Measurements from ENCODE around the gene MYBBP1A. TPM values are rescaled to one million over a fixed set of nuclear protein-coding genes. Genes with fewer than 3 reads are reported as not detected.
A peak's percentile ranks its signal among the peaks of the same experiment; 100 is the strongest.

Gene MYBBP1A
- total and polyA plus RNA-seq, 2 of the 8 experiments (the other 6 are each of a cell fraction or from before 2014, with no cell fraction given) = 46.8 to 151 TPM

DNA sequence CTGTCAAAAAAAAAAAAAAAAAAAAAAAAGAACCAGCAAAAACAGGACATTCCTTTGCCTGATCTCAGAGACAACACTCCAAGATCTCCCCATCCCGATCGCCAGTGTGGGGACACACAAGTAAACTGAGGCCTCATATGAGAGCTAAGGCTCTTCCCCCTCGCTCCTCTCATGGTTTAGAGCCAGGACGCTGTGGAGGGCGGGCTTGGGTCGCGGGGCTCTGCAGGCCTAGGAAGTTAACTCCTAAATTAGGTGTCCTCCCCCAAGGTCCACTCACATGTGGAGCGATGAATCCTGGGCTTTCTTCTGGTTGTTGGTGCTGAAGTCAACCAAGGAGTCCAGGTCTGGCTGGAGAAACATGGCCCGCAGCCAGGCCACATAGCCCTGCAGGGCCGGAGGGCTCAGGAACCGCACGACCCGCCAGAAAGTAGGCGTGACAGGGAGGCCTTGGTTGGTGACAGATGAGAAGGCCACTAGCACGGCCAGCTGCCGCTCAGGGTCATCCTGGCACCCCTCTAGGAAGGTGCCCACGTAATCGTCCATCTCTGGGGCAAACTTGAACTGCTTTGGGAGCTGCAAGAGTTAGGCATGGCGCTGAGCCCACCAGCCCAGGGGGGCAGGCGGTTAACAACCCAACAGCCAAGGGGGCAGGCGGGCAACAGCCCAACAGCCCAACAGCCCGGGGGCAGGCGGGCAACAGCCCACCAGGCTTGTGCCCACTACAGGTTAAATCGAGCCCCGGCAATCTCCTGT is 5.2 kb downstream of the MYBBP1A start:
- Histone ChIP-seq H3K36me3 (ENCODE audit: control insufficient read depth in 2 of 4, insufficient read depth in 4 of 4, low read length in 3 of 4) (peaks cover 53 to 83% (median 68%) of the 10 kb centered on the region in 4 experiments), H2BK5ac (ENCODE audit: low read depth, low read length) (no peak overlapping the region), H3K56ac (replicated peaks; ENCODE audit: insufficient read length, low read depth, low read length) (no peak overlapping the region), H3K79me1 (ENCODE audit: low read depth, low read length) (peaks cover 13% of the 10 kb centered on the region), H3K4me1 (replicated peaks in 1 of 4; ENCODE audit: control insufficient read depth in 3 of 4, insufficient read depth in 4 of 4, low read length in 3 of 4) (peaks cover 0 to 8% (median 5%) of the 10 kb centered on the region in 4 experiments; a peak in 4 of 7 replicates), H4K91ac (replicated peaks; ENCODE audit: insufficient read length, low read length) (no peak overlapping the region), H4K5ac (ENCODE audit: insufficient read length, low read depth, low read length) (no peak overlapping the region), H3K27ac (ENCODE audit: low read depth, low read length) (no peak overlapping the region), H3K14ac (ENCODE audit: insufficient read length) (no peak overlapping the region), H3K4ac (replicated peaks; ENCODE audit: insufficient read length, low read depth, low read length) (no peak overlapping the region), H3K4me3 (ENCODE audit: extremely low read depth in 1 of 4, insufficient read depth in 2 of 4, low read depth in 3 of 4, low read length in 4 of 4) (no peak overlapping the region), H3K4me2 (ENCODE audit: insufficient read depth in 1 of 2, low read depth in 2 of 2, low read length in 2 of 2) (no peak overlapping the region), H2AK5ac (ENCODE audit: low read depth, low read length) (no peak overlapping the region), H2BK15ac (ENCODE audit: low read length) (no peak overlapping the region), H2BK20ac (ENCODE audit: low read length) (no peak overlapping the region), H3K18ac (ENCODE audit: extremely low read depth, low read length) (no peak overlapping the region), H2BK120ac (replicated peaks; ENCODE audit: low read depth, low read length) (no peak overlapping the region), H3K79me2 (ENCODE audit: control insufficient read depth in 1 of 2, insufficient read depth in 2 of 2, low read length in 2 of 2) (peaks cover 0 to 19% of the 10 kb centered on the region in 2 experiments; a peak in 3 of 4 replicates), H2AFZ (ENCODE audit: low read length) (no peak overlapping the region), H3K23me2 (ENCODE audit: low read depth, low read length) (peaks cover 10% of the 10 kb centered on the region; the same call in 1 of the 2 replicates), H3K27me3 (replicated peaks in 1 of 4; ENCODE audit: control insufficient read depth in 3 of 4, extremely low read depth in 1 of 4, insufficient read depth in 3 of 4, low read length in 3 of 4) (no peaks in the 10 kb centered on the region), H4K20me1 (replicated peaks in 1 of 2; ENCODE audit: control insufficient read depth in 1 of 2, insufficient read depth in 2 of 2, low read length in 2 of 2) (peaks cover 9 to 16% of the 10 kb centered on the region in 2 experiments), H3K9me3 (ENCODE audit: insufficient read depth in 2 of 2, low read depth in 1 of 2, low read length in 1 of 2) (no peaks in the 10 kb centered on the region), H3K23ac (ENCODE audit: insufficient read length) (no peak overlapping the region), H4K8ac (ENCODE audit: extremely low read depth, insufficient read depth, low read length) (peak overlapping the region; percentile 28; the same call in 1 of the 2 replicates), H3K9ac (replicated peaks in 1 of 4; ENCODE audit: extremely low read depth in 1 of 4, low read depth in 3 of 4, low read length in 3 of 4) (no peak overlapping the region), H2BK12ac (ENCODE audit: low read depth, low read length) (no peak overlapping the region)
- CTCF ChIA-PET (ENCODE audit: partially characterized antibody) = interaction anchor here (0.6 to 3.2 kb wide), 10 partner anchors 8 to 306 kb away, joined by 3 to 15 read pairs (median 4); no protein-coding TSS in a partner anchor
- 91% methylated on average over 24 of the region's 25 CpGs; no CpG with 5 or more reads in 1 of the 2 experiments for WGBS, 2 experiments (ENCODE audit: extremely low coverage in 1 of 2, insufficient coverage in 1 of 2, insufficient read length in 1 of 2, insufficient replicate concordance in 2 of 2, low coverage in 1 of 2, low lambda C conversion rate in 2 of 2, missing lambda C conversion rate in 1 of 2)
- DNase-seq (ENCODE audit: low read depth in 1 of 2, low spot score in 2 of 2) (no peak), FAIRE-seq (no peak)
- POLR2A ChIA-PET (ENCODE audit: partially characterized antibody) = interaction anchor here (0.6 to 32.8 kb wide), 3 partner anchors 11 to 192 kb away, joined by 3 to 546 read pairs (median 4); partner anchors contain the start of gene GGT6
- TF ChIP-seq TEAD4 (IDR thresholded peaks at IDR 0.05; ENCODE audit: low read depth, low read length) (no peak), BCL11A (IDR thresholded peaks at IDR 0.05; ENCODE audit: low read depth in 2 of 2, low read length in 2 of 2) (no peak), TBP (IDR thresholded peaks at IDR 0.05; ENCODE audit: low read depth, low read length) (no peak), SIN3A (conservative IDR thresholded peaks at IDR 0.05 in 1 of 2, IDR thresholded peaks at IDR 0.05 in 1 of 2; ENCODE audit: low read depth in 1 of 2, low read length in 2 of 2) (no peak), CREB1 (IDR thresholded peaks at IDR 0.05) (no peak), SP4 (IDR thresholded peaks at IDR 0.05; ENCODE audit: low read length) (no peak), HDAC2 (IDR thresholded peaks at IDR 0.05; ENCODE audit: borderline replicate concordance in 1 of 2, low read depth in 2 of 2, low read length in 2 of 2) (no peak), KDM5A (IDR thresholded peaks at IDR 0.05; ENCODE audit: low read length) (no peak), SAP30 (IDR thresholded peaks at IDR 0.05; ENCODE audit: insufficient read depth, insufficient replicate concordance, low read length) (no peak), TCF12 (IDR thresholded peaks at IDR 0.05; ENCODE audit: low read depth, low read length) (no peak), RFX5 (IDR thresholded peaks at IDR 0.05; ENCODE audit: borderline replicate concordance, low read depth, low read length) (no peak), SRF (IDR thresholded peaks at IDR 0.05; ENCODE audit: low read depth, low read length) (no peak), TAF1 (IDR thresholded peaks at IDR 0.05; ENCODE audit: low read depth, low read length) (no peak)
